ENCODE data around the gene FOLR3. TPM values are rescaled to one million over a fixed set of nuclear protein-coding genes. Genes with fewer than 3 reads are reported as not detected.

Gene FOLR3
- total and polyA plus RNA-seq, 2 of the 4 experiments (the other 2 are of a cell fraction): 0.29 to 0.36 TPM

DNA sequence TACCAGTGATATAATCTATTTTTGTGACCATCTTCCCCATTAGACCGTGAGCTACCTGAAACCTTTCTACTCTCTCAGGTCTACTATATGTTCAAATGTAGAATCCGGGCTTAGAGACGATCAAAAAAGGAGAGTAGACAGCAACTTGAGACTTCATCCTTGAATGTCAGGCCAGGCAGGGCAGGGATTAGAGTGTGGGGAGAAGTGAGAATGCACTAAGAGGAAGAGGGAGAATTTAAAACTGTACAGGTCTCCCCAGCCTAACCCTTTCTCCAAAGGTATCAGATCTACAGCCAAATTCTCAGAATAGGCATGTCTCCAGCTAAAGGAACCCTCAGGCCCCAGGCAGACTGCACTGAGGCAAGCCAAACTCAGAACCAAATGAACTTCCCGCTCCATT is 33.4 kb upstream of the FOLR3 start:
- H3K18ac ChIP-seq (ENCODE audit: low read depth, low read length): no peak overlapping the region
- peak overlapping the region; percentile 16; the same call in 2 of the 3 replicates for H2BK15ac ChIP-seq (ENCODE audit: low read depth, low read length)
- H4K91ac ChIP-seq (ENCODE audit: insufficient read depth, low read depth, low read length): peak overlapping the region; percentile 91
- peak overlapping the region; percentile 97 for H3K23ac ChIP-seq (ENCODE audit: low read depth, low read length)
- H3K4me3 ChIP-seq (ENCODE audit: insufficient read depth, low read depth, low read length): peak overlapping the region; percentile 75
- peak overlapping the region; percentile 86 to 89 for H4K8ac ChIP-seq (ENCODE audit: low read depth in 2 of 2, low read length in 2 of 2)
- H3K4ac ChIP-seq (ENCODE audit: low read depth, low read length): peak overlapping the region; percentile 97
- WGBS, 2 experiments (ENCODE audit: extremely low coverage in 2 of 2, insufficient read length in 1 of 2): 71% methylated on average over 2 of the region's 4 CpGs; no CpG with 5 or more reads in 1 of the 2 experiments
- peak overlapping the region; percentile 56; the same call in 1 of the 2 replicates for H2BK120ac ChIP-seq (ENCODE audit: low read depth, low read length)
- H2BK5ac ChIP-seq (ENCODE audit: low read depth, low read length, poor library complexity, severe bottlenecking): peak overlapping the region; percentile 90
- no peaks in the 10 kb centered on the region for H3K9me3 ChIP-seq (ENCODE audit: control insufficient read depth, insufficient read depth, low read length)
- no TSS peak for BruUV-seq (replicated peaks)
- TF ChIP-seq CHD1 (IDR thresholded peaks at IDR 0.05; ENCODE audit: low read depth, low read length) (no peak), MAFK (IDR thresholded peaks at IDR 0.05; ENCODE audit: low read depth, low read length) (no peak), RCOR1 (IDR thresholded peaks at IDR 0.05; ENCODE audit: insufficient replicate concordance, low read length) (no peak), NFE2L2 (IDR thresholded peaks at IDR 0.05; ENCODE audit: low read depth, low read length) (no peak), SMC3 (IDR thresholded peaks at IDR 0.05; ENCODE audit: low read depth, low read length) (no peak)
- TF ChIP-seq, protein P1, sequence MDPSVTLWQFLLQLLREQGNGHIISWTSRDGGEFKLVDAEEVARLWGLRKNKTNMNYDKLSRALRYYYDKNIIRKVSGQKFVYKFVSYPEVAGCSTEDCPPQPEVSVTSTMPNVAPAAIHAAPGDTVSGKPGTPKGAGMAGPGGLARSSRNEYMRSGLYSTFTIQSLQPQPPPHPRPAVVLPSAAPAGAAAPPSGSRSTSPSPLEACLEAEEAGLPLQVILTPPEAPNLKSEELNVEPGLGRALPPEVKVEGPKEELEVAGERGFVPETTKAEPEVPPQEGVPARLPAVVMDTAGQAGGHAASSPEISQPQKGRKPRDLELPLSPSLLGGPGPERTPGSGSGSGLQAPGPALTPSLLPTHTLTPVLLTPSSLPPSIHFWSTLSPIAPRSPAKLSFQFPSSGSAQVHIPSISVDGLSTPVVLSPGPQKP (IDR thresholded peaks at IDR 0.05; ENCODE audit: borderline replicate concordance, low read depth, low read length): no peak
- TF ChIP-seq, protein P2, sequence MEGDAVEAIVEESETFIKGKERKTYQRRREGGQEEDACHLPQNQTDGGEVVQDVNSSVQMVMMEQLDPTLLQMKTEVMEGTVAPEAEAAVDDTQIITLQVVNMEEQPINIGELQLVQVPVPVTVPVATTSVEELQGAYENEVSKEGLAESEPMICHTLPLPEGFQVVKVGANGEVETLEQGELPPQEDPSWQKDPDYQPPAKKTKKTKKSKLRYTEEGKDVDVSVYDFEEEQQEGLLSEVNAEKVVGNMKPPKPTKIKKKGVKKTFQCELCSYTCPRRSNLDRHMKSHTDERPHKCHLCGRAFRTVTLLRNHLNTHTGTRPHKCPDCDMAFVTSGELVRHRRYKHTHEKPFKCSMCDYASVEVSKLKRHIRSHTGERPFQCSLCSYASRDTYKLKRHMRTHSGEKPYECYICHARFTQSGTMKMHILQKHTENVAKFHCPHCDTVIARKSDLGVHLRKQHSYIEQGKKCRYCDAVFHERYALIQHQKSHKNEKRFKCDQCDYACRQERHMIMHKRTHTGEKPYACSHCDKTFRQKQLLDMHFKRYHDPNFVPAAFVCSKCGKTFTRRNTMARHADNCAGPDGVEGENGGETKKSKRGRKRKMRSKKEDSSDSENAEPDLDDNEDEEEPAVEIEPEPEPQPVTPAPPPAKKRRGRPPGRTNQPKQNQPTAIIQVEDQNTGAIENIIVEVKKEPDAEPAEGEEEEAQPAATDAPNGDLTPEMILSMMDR (conservative IDR thresholded peaks at IDR 0.05; ENCODE audit: low read depth, low read length): no peak
- TF ChIP-seq, protein P3, sequence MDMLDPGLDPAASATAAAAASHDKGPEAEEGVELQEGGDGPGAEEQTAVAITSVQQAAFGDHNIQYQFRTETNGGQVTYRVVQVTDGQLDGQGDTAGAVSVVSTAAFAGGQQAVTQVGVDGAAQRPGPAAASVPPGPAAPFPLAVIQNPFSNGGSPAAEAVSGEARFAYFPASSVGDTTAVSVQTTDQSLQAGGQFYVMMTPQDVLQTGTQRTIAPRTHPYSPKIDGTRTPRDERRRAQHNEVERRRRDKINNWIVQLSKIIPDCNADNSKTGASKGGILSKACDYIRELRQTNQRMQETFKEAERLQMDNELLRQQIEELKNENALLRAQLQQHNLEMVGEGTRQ (IDR thresholded peaks at IDR 0.05; ENCODE audit: low read depth, low read length): no peak
- H3K36me3 ChIP-seq (ENCODE audit: control insufficient read depth, insufficient read depth, low read length): peaks cover 30% of the 10 kb centered on the region
- peak overlapping the region; percentile 90 for H3K56ac ChIP-seq (ENCODE audit: extremely low read depth, insufficient read depth, low read length)
- H3K79me1 ChIP-seq (ENCODE audit: low read depth in 1 of 2, low read length in 2 of 2): peaks cover 34 to 62% of the 10 kb centered on the region in 2 experiments
- peak overlapping the region; percentile 98 for H3K4me2 ChIP-seq (ENCODE audit: low read depth, low read length)
- in situ Hi-C loops (cut with MboI; ENCODE audit: low sequenced_read_pairs): no loop called here
- H3K27me3 ChIP-seq (ENCODE audit: control insufficient read depth, insufficient read depth, low read length): no peaks in the 10 kb centered on the region
- peak overlapping the region; percentile 68 for H2AK5ac ChIP-seq (ENCODE audit: low read depth, low read length)
- DNase-seq (no peak), ATAC-seq (ENCODE audit: low read depth) (no peak)
- intact Hi-C loops (cut with micrococcal nuclease): loop anchor here (1.0 to 5.0 kb wide), 3 partner anchors 77 to 121 kb away; no protein-coding TSS in a partner anchor
- H3K9me1 ChIP-seq (ENCODE audit: insufficient read depth, low read length): peaks cover 35% of the 10 kb centered on the region
- POLR2A ChIA-PET (ENCODE audit: unreplicated experiment): interaction anchor here (1.3 kb wide), 1 partner anchor 10 kb away, joined by 4 read pairs; the partner anchor contains the start of gene ANAPC15
- H3K9ac ChIP-seq (ENCODE audit: low read depth, low read length): peak overlapping the region; percentile 89
- CTCF ChIA-PET: interaction anchor here (2.3 kb wide), 1 partner anchor 11 kb away, joined by 10 read pairs; no protein-coding TSS in a partner anchor
- H3K4me1 ChIP-seq (ENCODE audit: control insufficient read depth, insufficient read depth, low read length): peaks cover 9% of the 10 kb centered on the region
- no peak overlapping the region for H2AFZ ChIP-seq (replicated peaks; ENCODE audit: low read length, poor library complexity)
- peak overlapping the region; percentile 81 for H3K14ac ChIP-seq (replicated peaks; ENCODE audit: low read depth, low read length)
- dilution Hi-C loops (cut with HindIII; ENCODE audit: low sequenced_read_pairs, unreplicated experiment): no loop called here
- no peaks in the 10 kb centered on the region; the same call in 1 of the 2 replicates for H4K20me1 ChIP-seq (ENCODE audit: insufficient read depth, low read length)
- peak overlapping the region; percentile 88 for H2AK9ac ChIP-seq (replicated peaks; ENCODE audit: low read depth, low read length, poor library complexity)
- H4K5ac ChIP-seq (ENCODE audit: low read depth, low read length): peak overlapping the region; percentile 76
- H3K27ac ChIP-seq (ENCODE audit: insufficient read depth, low read length): peak overlapping the region; percentile 94
- no peak overlapping the region for H2BK20ac ChIP-seq (ENCODE audit: low read depth, low read length)

All from IMR-90 (cell line).